ENCODE measurements around the gene DLL1. TPM values are rescaled to one million over a fixed set of nuclear protein-coding genes. Genes with fewer than 3 reads are reported as not detected.

Gene DLL1
- total RNA-seq, 2 experiments from 2014 or later, result 15.2 to 15.8 TPM

GRCh38 chr6:170253910-170254269, 37.0 kb downstream of the DLL1 start:
- DNase-seq (no peak), ATAC-seq (ENCODE audit: low read depth) (no peak)
- H3K36me3 Mint-ChIP-seq, result no peaks in the 10 kb centered on the region
- H3K27ac Mint-ChIP-seq, result no peak overlapping the region
- H3K4me1 Mint-ChIP-seq, result no peaks in the 10 kb centered on the region
- H3K4me3 Mint-ChIP-seq, result no peak overlapping the region
- peaks cover 7% of the 10 kb centered on the region for H3K27me3 Mint-ChIP-seq
- H3K9me3 Mint-ChIP-seq, result no peaks in the 10 kb centered on the region
- POLR2A ChIA-PET, result no interaction called here

DNA sequence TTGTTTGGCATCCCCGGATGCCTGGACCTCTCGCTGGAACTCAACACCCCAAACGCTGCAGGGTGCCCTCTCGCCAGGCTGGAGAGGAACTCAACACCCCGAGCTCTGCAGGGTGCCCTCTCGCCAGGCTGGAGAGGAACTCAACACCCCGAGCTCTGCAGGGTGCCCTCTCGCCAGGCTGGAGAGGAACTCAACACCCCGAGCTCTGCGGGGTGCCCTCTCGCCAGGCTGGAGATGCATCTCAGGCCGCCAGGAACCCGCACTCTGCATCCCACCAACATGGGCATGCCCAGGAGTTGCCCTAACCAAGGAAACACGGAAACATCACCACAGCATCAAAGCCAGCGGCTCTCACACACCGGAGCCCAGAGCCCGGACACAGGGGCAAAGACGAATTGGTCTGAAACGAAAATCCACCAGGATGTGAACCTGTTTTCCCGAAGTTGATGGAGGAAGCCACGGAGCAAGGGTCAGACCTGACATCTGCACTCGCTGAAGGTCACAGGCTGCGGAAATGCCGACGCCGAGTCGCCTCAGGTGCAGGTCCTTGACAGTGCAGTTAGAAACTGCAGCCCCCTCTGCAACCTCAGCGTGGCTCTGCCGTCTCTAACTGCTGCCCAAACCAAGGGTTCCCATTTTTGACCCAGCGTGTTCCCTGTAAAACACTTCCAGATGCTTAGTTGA, 37.5 kb downstream of the DLL1 start:
- Mint-ChIP-seq H3K9me3 (no peaks in the 10 kb centered on the region), H3K27ac (no peak overlapping the region), H3K4me3 (no peak overlapping the region), H3K4me1 (no peaks in the 10 kb centered on the region), H3K36me3 (no peaks in the 10 kb centered on the region), H3K27me3 (peaks cover 5% of the 10 kb centered on the region)
- DNase-seq (no peak), ATAC-seq (ENCODE audit: low read depth) (no peak)
- POLR2A ChIA-PET, result no interaction called here

GRCh38 chr6:170251776-170252571, 38.9 kb downstream of the DLL1 start:
- no peak for ATAC-seq (ENCODE audit: low read depth)

DNA sequence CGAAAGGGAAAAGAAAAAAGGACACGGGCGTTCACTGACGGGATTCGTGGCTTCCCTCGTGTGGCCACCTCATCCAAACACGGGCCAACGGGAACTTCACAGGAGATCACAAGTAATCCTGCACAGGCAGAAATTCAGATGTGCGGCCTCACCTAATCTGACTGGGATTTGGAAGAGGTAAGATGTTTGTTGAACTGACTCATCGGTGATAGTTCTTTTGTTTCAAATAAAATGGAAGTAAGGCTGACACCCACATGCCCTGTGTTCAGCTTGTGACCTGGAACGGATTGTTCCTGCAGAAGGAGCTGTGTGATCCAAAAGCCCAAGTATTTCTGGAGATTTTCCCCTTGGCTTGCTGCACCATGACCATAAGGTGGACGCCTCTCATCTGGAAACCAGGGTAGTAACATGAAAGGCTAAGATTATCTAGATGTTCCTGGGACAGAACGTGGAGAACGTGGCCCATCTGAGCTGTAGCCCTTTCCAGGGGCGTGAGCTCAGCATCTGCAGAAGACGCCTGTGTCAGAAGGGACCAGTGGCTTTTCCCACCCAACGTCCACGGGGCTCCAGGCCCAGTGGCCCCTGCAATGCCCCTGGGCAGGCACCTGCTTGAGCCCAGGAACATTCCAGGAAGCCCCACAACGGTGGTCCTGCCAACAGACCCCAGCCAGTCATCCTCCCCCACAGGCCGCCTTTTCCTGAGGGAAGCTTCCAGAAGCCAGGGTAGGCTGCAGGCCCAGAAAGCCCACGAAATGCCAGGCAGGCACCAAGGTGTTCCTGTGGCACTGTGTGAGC, 39.7 kb downstream of the DLL1 start:
- Mint-ChIP-seq H3K4me3 (no peak overlapping the region), H3K4me1 (no peaks in the 10 kb centered on the region), H3K27ac (no peak overlapping the region), H3K36me3 (no peaks in the 10 kb centered on the region), H3K9me3 (no peaks in the 10 kb centered on the region), H3K27me3 (peaks cover 5% of the 10 kb centered on the region)
- POLR2A ChIA-PET, result no interaction called here
- DNase-seq (no peak), ATAC-seq (ENCODE audit: low read depth) (no peak)

More at GRCh38 chr6:170251776-170252571, 38.9 kb downstream of the DLL1 start:
- H3K4me1 Mint-ChIP-seq, result no peaks in the 10 kb centered on the region
- no peak overlapping the region for H3K27ac Mint-ChIP-seq
- no peak for DNase-seq
- H3K36me3 Mint-ChIP-seq, result no peaks in the 10 kb centered on the region
- H3K4me3 Mint-ChIP-seq, result no peak overlapping the region
- peaks cover 5% of the 10 kb centered on the region for H3K27me3 Mint-ChIP-seq
- no peaks in the 10 kb centered on the region for H3K9me3 Mint-ChIP-seq
- POLR2A ChIA-PET, result no interaction called here

GRCh38 chr6:170250455-170250854, 40.4 kb downstream of the DLL1 start:
- Mint-ChIP-seq H3K27me3 (peaks cover 5% of the 10 kb centered on the region), H3K36me3 (no peaks in the 10 kb centered on the region), H3K4me3 (no peak overlapping the region), H3K27ac (no peak overlapping the region), H3K9me3 (no peaks in the 10 kb centered on the region), H3K4me1 (no peaks in the 10 kb centered on the region)
- DNase-seq (no peak), ATAC-seq (ENCODE audit: low read depth) (no peak)
- POLR2A ChIA-PET, result no interaction called here

GRCh38 chr6:170249817-170250216, 41.1 kb downstream of the DLL1 start:
- DNase-seq (no peak), ATAC-seq (ENCODE audit: low read depth) (no peak)
- peaks cover 2% of the 10 kb centered on the region for H3K27me3 Mint-ChIP-seq
- no peaks in the 10 kb centered on the region for H3K4me1 Mint-ChIP-seq
- POLR2A ChIA-PET, result no interaction called here
- H3K36me3 Mint-ChIP-seq, result no peaks in the 10 kb centered on the region
- no peaks in the 10 kb centered on the region for H3K9me3 Mint-ChIP-seq
- no peak overlapping the region for H3K27ac Mint-ChIP-seq
- no peak overlapping the region for H3K4me3 Mint-ChIP-seq

- H3K9me3 Mint-ChIP-seq, result no peaks in the 10 kb centered on the region
- H3K4me3 Mint-ChIP-seq, result no peak overlapping the region
- DNase-seq (no peak), ATAC-seq (ENCODE audit: low read depth) (no peak)
- POLR2A ChIA-PET, result no interaction called here
- no peaks in the 10 kb centered on the region for H3K4me1 Mint-ChIP-seq
- H3K27ac Mint-ChIP-seq, result no peak overlapping the region
- no peaks in the 10 kb centered on the region for H3K36me3 Mint-ChIP-seq
- H3K27me3 Mint-ChIP-seq, result no peaks in the 10 kb centered on the region
Observed at GRCh38 chr6:170248861-170249600, 41.8 kb downstream of the DLL1 start.

DNA sequence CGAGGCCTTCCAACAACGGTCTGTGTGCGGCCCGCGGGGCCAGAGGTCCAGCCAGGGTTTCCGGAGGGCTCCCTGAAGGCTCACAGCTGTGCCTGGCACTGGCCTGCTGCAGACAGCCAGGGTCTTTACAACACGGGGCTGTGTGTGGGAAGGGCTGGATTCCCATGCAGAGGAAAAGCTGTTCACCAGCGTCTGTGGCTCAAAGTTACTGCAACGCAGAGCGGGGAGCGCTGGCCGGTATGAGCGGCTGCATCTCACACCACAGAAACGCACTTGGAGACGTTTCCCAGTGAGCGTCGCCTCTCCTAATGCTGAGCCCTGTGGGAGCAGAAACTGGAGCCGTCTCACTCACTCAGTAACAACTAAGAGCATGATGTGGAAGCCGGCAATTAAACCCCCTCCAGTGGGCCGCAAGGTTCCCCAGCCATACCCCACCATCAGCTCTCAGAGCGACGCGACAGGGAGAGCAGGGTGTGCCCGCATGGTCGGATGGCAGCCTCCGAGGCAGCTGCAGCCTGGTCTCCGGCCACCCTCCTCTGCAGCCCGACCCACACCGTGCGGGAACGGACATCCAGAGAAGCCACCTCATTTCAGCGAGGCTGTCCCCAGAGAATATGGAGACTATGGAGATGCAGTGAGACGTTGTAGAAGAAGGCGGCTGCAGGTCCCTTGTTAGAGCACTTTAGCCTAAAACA, 42.6 kb downstream of the DLL1 start:
- ATAC-seq (ENCODE audit: low read depth) (no peak), DNase-seq (no peak)
- Mint-ChIP-seq H3K9me3 (no peaks in the 10 kb centered on the region), H3K36me3 (no peaks in the 10 kb centered on the region), H3K4me1 (no peaks in the 10 kb centered on the region), H3K4me3 (no peak overlapping the region), H3K27ac (no peak overlapping the region), H3K27me3 (peaks cover under 1% of the 10 kb centered on the region)
- POLR2A ChIA-PET, result no interaction called here

DNA sequence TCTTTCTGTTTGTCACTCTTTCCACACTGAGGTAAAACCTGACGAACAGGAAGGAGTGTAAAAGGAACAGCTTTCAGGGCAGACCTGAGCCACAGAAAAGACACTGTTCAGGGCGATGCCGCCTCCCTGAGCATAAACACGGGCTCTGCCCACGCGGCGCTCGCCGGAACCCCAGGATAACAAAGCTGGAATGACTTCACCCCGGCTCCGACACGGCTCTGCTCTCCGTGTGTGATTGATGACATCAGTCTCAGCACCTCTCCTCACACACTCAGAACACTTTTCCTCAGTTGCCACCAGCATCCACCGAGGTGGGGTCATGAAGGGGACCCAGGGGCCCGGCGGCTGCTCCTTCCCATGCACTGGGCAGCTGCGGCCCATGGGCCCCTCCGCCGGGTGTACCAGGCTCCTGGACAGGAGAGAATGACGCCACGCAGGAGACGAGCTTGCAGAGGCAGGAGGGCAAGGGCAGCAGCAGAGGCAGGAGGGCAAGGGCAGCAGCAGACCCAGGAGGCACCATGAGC, 43.6 kb downstream of the DLL1 start:
- no peak for DNase-seq
- POLR2A ChIA-PET, result no interaction called here
- no peak for ATAC-seq (ENCODE audit: low read depth)
- no peaks in the 10 kb centered on the region for H3K4me1 Mint-ChIP-seq
- H3K9me3 Mint-ChIP-seq, result no peaks in the 10 kb centered on the region
- no peaks in the 10 kb centered on the region for H3K36me3 Mint-ChIP-seq
- no peak overlapping the region for H3K27ac Mint-ChIP-seq
- peaks cover 3% of the 10 kb centered on the region for H3K27me3 Mint-ChIP-seq
- H3K4me3 Mint-ChIP-seq, result no peak overlapping the region

DNA sequence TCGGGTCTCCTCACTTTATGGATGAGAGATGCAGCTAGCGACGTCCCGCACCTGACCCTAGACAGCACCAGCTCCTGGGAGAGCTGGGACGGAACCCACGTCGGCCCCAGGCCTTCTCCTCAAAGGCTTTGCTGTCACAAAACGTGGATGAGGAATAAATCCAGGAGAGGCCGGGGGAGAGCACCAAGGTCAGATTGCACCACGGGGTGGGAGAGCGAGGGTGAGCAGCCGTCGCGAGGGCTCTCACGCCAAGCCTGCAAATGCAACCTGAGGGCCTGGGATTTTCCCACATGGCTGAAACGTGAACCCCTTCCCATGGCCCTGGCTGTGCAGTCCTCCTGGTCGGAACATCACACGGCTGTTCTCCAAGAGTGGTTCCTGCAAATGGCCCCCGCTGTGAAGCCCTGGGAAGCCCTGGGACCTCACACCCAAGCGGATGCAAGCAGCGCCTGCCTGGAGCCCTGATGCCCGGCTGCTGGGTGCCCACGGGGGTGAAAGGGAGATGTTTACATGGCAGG, 45.3 kb downstream of the DLL1 start:
- ATAC-seq (ENCODE audit: low read depth), result no peak
- H3K27ac Mint-ChIP-seq, result no peak overlapping the region
- no peak for DNase-seq
- peaks cover 3% of the 10 kb centered on the region for H3K27me3 Mint-ChIP-seq
- POLR2A ChIA-PET, result no interaction called here
- H3K4me3 Mint-ChIP-seq, result no peak overlapping the region
- H3K36me3 Mint-ChIP-seq, result no peaks in the 10 kb centered on the region
- no peaks in the 10 kb centered on the region for H3K9me3 Mint-ChIP-seq
- no peaks in the 10 kb centered on the region for H3K4me1 Mint-ChIP-seq

DNA sequence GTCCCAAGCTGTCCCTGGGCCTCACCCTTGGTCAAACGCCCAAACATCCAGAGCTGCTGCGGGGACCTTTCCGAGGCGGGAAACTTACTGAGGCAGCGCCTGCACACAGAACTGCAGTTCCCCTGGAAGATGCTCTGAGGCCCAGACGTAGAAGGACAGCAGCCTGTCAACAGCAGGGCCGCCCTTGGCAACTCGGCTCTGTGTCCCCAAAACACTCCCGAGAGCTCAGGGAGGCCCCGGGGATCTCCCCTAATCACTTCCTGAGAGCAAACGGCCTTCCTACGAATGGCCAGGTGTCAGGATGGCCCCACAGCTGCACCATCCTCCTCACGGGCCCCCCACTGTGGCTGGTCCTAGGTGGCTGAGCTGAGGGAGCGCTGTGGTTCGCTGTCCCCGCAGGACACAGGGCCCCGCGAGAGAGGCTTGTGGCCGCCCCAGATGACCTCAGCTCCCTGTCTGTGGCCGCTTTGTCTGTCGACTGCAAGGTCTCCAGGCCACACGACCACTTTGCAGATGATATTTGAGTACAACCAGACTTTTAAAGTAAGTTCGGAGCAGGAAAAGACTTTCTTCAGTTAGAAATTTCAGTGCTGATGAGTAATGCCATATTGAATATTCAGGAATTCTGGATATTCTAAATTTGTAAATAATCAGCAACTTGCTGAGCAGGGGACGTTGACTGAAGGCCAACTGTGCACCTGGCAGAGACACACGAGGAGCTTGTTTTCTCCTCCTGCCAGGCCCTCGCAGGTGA, 46.0 kb downstream of the DLL1 start:
- Mint-ChIP-seq H3K9me3 (no peaks in the 10 kb centered on the region), H3K27me3 (peaks cover 3% of the 10 kb centered on the region), H3K27ac (no peak overlapping the region), H3K36me3 (no peaks in the 10 kb centered on the region), H3K4me1 (no peaks in the 10 kb centered on the region), H3K4me3 (no peak overlapping the region)
- no peak for ATAC-seq (ENCODE audit: low read depth)
- no peak for DNase-seq
- POLR2A ChIA-PET, result no interaction called here

DNA sequence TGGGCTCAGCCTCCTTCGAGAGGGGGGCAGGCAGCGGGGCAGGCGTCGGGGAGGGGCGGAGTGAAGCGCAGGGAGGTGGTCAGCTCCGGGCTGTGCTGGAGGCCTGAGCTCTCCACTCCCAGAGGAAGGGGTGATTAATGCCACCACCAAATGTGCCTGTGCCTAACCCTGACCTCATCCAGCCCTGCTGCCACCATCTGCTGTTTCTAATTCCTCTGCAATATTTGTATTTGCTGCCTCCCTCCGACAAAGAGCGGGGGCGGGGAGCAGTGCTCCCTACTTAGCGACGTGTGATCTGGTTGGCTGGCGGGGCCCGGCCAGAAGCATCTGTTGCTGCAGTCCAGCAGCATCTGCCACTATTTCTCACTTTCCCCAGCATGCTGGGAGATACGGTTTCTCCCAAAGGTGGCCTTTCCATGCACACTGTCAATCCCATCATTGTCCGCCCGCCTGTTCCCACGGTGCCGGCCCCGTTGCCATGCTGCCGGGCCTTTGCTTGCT, 47.0 kb downstream of the DLL1 start:
- no peaks in the 10 kb centered on the region for H3K36me3 Mint-ChIP-seq
- DNase-seq, result no peak
- no peaks in the 10 kb centered on the region for H3K4me1 Mint-ChIP-seq
- H3K27me3 Mint-ChIP-seq, result peaks cover 3% of the 10 kb centered on the region
- H3K9me3 Mint-ChIP-seq, result no peaks in the 10 kb centered on the region
- POLR2A ChIA-PET, result interaction anchor here (0.5 kb wide), 1 partner anchor 155 kb away, joined by 3 read pairs; no protein-coding TSS in a partner anchor
- no peak for ATAC-seq (ENCODE audit: low read depth)
- H3K4me3 Mint-ChIP-seq, result no peak overlapping the region
- H3K27ac Mint-ChIP-seq, result no peak overlapping the region

All from activated naive CD8-positive, alpha-beta T cell treated with anti-CD3 and anti-CD28 coated beads, Interleukin-2, amount 10 ng/mL, durations not matched to agents 7 days and 5 days (primary cell).